Colonic mucosa (tissue), 4 donors: ENCODE results near the gene SLC48A1. TPM values are rescaled to one million over a fixed set of nuclear protein-coding genes. Genes with fewer than 3 reads are reported as not detected.

ENCODE experiments used
- DNase-seq: peaks from one replicate; pipeline ENCODE4 v3.0.0-alpha.2; 2020
- H3K27ac ChIP-seq: fragments of 200-600 bp; one replicate; pipeline ENCODE4 v1.8.0; 2021
- H3K27me3 ChIP-seq: fragments of 200-600 bp; one replicate; pipeline ENCODE4 v1.8.0; 2021
- H3K36me3 ChIP-seq: fragments of 200-600 bp; one replicate; pipeline ENCODE4 v1.8.0; 2021
- H3K4me1 ChIP-seq: fragments of 200-600 bp; one replicate; pipeline ENCODE4 v1.8.0; 2021; ENCODE audit warnings: mild to moderate bottlenecking
- H3K4me3 ChIP-seq: fragments of 200-600 bp; one replicate; pipeline ENCODE4 v1.8.0; 2021
- H3K9ac ChIP-seq, 2 donors: one replicate each; pipeline ENCODE4 v1.7.0; 2013; ENCODE audit warnings: control low read depth in 2 of 2, low read depth in 2 of 2, low read length in 2 of 2
- H3K9me3 ChIP-seq: fragments of 200-600 bp; one replicate; pipeline ENCODE4 v1.8.0; 2021
- intact Hi-C: fragments of 100-400 bp; cut with DNase I; formaldehyde crosslinking; loops from one replicate; pipeline ENCODE4 v1.14.1; 2022
- total RNA-seq, 2 donors: library from RNA; stranded (reverse); fragmentation: NEBNext Ultra II Directional in 1 of 2; extraction: Animal tissue kit (Norgen Biotek cat#: 25700) in 1 of 2; gene quantifications; one replicate each; pipeline ENCODE4 v1.2.1, GENCODE V29; 2021
- TF ChIP-seq, protein P1 (sequence below): fragments of 200-600 bp; IDR thresholded peaks from one replicate; pipeline ENCODE4 v1.8.0; 2022; ENCODE audit warnings: antibody characterized with exemption, mild to moderate bottlenecking
- donor health status: healthy.
- donor health status: DM: no; HTN: no; CAD: no.
- donor health status: DM: no; HTN: no; CAD: no.

SLC48A1 gene
- total RNA-seq, 2 donors from 2014 or later, result 12.2 to 17.9 TPM

DNA sequence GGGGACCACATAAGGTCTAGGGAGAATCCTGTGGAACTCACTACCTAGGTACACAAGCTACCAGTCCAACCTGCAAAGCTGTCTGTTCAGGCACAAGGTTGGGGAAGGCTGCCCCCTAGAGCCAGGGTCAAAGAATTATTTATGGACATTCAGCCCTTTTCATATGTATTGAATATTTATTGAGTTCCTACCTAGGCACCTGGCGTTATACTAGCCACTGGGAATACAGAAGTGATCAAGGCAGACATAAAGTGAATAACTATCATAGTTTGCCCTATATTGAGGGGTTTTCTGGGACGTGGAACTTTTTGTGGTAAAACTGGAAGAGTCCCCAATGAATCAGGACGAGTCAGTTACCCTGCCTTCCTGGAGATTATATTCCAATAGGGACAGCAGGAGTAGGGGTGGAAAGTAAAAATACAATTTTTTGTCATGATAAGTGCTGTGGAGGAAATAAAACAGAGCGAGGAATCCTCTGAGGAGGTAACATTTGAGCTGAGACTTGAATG lies 5.8 kb upstream of the SLC48A1 start:
- Histone ChIP-seq H3K27me3 (no peaks in the 10 kb centered on the region), H3K9me3 (no peaks in the 10 kb centered on the region), H3K4me3 (no peak overlapping the region), H3K27ac (no peak overlapping the region), H3K36me3 (no peaks in the 10 kb centered on the region), H3K4me1 (no peaks in the 10 kb centered on the region), H3K9ac (no peak overlapping the region)
- TF ChIP-seq, protein P1, sequence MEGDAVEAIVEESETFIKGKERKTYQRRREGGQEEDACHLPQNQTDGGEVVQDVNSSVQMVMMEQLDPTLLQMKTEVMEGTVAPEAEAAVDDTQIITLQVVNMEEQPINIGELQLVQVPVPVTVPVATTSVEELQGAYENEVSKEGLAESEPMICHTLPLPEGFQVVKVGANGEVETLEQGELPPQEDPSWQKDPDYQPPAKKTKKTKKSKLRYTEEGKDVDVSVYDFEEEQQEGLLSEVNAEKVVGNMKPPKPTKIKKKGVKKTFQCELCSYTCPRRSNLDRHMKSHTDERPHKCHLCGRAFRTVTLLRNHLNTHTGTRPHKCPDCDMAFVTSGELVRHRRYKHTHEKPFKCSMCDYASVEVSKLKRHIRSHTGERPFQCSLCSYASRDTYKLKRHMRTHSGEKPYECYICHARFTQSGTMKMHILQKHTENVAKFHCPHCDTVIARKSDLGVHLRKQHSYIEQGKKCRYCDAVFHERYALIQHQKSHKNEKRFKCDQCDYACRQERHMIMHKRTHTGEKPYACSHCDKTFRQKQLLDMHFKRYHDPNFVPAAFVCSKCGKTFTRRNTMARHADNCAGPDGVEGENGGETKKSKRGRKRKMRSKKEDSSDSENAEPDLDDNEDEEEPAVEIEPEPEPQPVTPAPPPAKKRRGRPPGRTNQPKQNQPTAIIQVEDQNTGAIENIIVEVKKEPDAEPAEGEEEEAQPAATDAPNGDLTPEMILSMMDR, result peak; percentile 56
- DNase-seq, result peak; percentile 77
- intact Hi-C loops, result loop anchor here (2.0 kb wide), 1 partner anchor 24 kb away; no protein-coding TSS in a partner anchor

DNA sequence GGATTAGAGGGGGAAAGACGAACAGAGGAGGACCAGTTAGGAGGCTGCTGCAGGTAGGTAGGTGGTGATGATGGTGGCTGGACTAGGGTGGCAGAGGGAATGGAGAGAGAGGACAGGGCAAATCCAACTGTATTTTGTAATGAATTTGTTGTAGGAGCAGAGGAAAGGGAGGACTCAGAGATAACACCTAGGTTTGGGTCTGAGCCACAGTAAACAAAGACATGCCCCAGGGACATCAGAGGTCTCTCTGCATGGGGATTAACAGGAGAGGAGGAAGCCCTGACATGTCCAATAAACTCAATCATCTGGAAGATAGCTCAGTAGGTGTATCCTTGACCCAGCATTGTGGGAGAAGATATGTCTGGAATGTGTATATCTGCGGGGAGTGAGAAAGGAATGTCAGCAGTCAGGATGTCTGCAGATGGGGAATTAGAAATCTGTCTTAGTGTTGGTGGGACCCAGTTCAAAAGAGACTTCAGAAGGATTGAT lies 4.7 kb upstream of the SLC48A1 start:
- no peak overlapping the region for H3K9ac ChIP-seq
- no peaks in the 10 kb centered on the region for H3K4me1 ChIP-seq
- no peaks in the 10 kb centered on the region for H3K27me3 ChIP-seq
- DNase-seq, result no peak
- no peaks in the 10 kb centered on the region for H3K36me3 ChIP-seq
- no peak overlapping the region for H3K27ac ChIP-seq
- H3K9me3 ChIP-seq, result no peaks in the 10 kb centered on the region
- H3K4me3 ChIP-seq, result no peak overlapping the region
- TF ChIP-seq, protein P1, result no peak
- intact Hi-C loops, result no loop called here

DNA sequence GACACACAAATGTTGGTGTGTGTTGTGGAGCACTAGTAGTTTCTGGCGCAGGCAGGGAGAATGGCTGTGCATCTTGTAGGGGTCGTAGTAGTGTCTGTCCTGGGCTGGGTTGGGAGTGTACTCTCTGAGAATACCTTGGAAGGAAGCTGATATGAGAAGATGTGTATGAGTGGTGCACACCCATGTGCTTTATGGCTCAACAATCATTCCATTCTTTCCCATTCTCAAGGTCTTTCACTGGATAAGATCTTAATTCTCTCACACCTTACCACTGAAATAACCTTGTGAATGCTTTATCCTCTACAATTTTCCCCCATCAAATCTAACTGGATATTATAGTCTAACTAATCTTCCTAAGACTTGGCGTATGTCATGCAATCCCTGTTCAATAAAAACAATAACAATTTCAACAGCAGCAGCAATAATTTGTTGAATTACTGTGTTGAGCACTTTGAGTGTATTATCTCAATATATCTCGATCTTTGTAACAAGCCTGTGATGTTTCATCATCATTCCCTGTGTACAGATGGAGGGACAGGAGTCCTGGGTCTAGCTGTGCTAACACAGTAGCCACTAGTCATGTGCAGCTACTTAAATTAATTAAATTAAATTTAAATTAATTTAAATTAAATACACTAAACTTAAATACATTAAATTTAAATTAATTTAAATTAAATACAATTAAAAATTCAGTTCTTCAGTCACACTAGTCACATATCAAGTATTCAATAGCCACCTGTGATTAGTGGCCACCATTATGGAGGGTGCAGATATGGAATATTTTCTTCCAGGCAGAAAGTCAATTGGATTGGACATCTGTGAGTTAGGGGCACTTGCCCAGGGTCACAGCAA lies 3.6 kb upstream of the SLC48A1 start:
- TF ChIP-seq, protein P1, result no peak
- intact Hi-C loops, result no loop called here
- no peak for DNase-seq
- H3K36me3 ChIP-seq, result no peaks in the 10 kb centered on the region
- no peak overlapping the region for H3K9ac ChIP-seq
- H3K4me3 ChIP-seq, result no peak overlapping the region
- no peaks in the 10 kb centered on the region for H3K4me1 ChIP-seq
- no peaks in the 10 kb centered on the region for H3K9me3 ChIP-seq
- H3K27ac ChIP-seq, result no peak overlapping the region
- no peaks in the 10 kb centered on the region for H3K27me3 ChIP-seq

DNA sequence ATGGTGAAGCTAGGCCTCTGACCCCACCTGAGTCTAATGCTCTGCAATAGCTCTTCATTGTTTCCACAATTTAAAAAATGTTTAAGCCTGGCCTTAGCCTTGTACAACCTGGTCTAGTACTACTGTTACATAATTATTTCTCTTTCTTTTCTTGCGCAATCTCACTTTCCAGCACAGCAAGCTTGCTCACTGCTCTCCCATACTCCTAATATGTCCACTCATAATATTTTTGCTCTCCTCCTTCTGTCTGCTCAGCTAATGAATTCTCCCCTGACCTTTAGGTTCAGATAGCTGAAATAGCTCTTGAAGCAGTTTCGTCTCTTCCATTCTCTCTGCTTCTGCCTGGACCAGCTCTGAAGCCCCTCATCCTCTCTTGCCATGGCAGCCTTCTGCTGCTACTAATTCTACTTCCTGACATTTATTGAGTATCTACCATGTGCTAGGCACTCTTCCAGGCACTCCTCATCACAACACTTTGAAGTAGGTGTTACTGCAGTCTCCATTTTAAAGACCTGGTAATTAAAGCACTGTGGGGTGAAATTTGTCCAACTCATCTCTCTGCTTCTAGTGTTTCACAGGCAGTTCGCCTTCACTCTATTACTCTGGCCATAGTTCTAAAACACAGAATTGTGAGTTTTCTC lies 2.8 kb upstream of the SLC48A1 start:
- TF ChIP-seq, protein P1, result no peak
- Histone ChIP-seq H3K36me3 (no peaks in the 10 kb centered on the region), H3K27me3 (no peaks in the 10 kb centered on the region), H3K27ac (no peak overlapping the region), H3K9me3 (no peaks in the 10 kb centered on the region), H3K4me1 (no peaks in the 10 kb centered on the region), H3K4me3 (no peak overlapping the region), H3K9ac (no peak overlapping the region)
- no peak for DNase-seq
- intact Hi-C loops, result no loop called here

DNA sequence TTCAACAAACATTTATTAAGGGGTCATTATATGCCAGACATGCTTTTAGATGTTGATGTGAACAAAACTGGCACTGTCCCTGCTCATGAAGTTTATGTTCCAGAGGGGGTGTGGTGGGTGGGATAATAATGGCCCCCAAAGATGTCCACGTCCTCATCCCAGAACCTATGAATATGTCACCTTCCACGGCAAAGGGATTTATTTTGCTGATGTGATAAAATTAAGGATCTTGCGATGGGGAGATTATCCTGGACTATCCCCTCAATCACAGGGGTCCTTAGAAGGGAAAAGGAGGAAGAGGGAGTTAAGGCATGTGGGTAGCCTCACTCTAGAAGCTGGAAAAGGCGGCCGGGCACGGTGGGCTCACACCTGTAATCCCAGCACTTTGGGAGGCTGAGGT lies 1.7 kb upstream of the SLC48A1 start:
- H3K4me1 ChIP-seq, result no peaks in the 10 kb centered on the region
- DNase-seq, result no peak

More for the DNA sequence above, 1.7 kb upstream of the SLC48A1 start:
- no peaks in the 10 kb centered on the region for H3K36me3 ChIP-seq
- intact Hi-C loops, result no loop called here
- H3K9me3 ChIP-seq, result no peaks in the 10 kb centered on the region
- H3K4me3 ChIP-seq, result no peak overlapping the region
- H3K9ac ChIP-seq, result no peak overlapping the region
- TF ChIP-seq, protein P1, result no peak
- no peak overlapping the region for H3K27ac ChIP-seq
- H3K27me3 ChIP-seq, result no peaks in the 10 kb centered on the region
